NB4 (cell line): ENCODE measurements around the gene LASP1NB.

Experiments
- MAX ChIP-seq: IDR thresholded peaks from 2 replicates; pipeline ENCODE4 v1.6.1; 2011; ENCODE audit warnings: low read depth, low read length
- MYC ChIP-seq: IDR thresholded peaks from 2 replicates; pipeline ENCODE4 v1.6.1; 2011; ENCODE audit warnings: low read depth, low read length
- POLR2A ChIP-seq: IDR thresholded peaks from 2 replicates; pipeline ENCODE4 v1.6.1; 2011; ENCODE audit warnings: mild to moderate bottlenecking; ENCODE audit not compliant: insufficient read length; ENCODE audit errors: extremely low read depth
- TF ChIP-seq, protein P1 (sequence below): IDR thresholded peaks from one replicate; pipeline ENCODE4 v1.5.1; 2012; ENCODE audit warnings: low read depth, low read length

GRCh38 chr17:38896346-38896954 lies 29.0 kb upstream of the LASP1NB start:
- TF ChIP-seq, protein P1, sequence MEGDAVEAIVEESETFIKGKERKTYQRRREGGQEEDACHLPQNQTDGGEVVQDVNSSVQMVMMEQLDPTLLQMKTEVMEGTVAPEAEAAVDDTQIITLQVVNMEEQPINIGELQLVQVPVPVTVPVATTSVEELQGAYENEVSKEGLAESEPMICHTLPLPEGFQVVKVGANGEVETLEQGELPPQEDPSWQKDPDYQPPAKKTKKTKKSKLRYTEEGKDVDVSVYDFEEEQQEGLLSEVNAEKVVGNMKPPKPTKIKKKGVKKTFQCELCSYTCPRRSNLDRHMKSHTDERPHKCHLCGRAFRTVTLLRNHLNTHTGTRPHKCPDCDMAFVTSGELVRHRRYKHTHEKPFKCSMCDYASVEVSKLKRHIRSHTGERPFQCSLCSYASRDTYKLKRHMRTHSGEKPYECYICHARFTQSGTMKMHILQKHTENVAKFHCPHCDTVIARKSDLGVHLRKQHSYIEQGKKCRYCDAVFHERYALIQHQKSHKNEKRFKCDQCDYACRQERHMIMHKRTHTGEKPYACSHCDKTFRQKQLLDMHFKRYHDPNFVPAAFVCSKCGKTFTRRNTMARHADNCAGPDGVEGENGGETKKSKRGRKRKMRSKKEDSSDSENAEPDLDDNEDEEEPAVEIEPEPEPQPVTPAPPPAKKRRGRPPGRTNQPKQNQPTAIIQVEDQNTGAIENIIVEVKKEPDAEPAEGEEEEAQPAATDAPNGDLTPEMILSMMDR = no peak
- TF ChIP-seq MAX (no peak), POLR2A (no peak), MYC (no peak)
